Upper lobe of right lung (tissue), 1 donor: ENCODE data around the gene TAS1R2. TPM values are rescaled to one million over a fixed set of nuclear protein-coding genes. Genes with fewer than 3 reads are reported as not detected.
"Not testable (repeated sequence)": the region's sequence is repeated elsewhere in the genome, so short reads cannot be mapped to it uniquely, and the experiment has no call there.

Source experiments
- ATAC-seq: fragments of 200-7000 bp; cut with Tn5 transposase; one replicate; pipeline ENCODE4 v1.9.1; 2020; ENCODE audit warnings: mild to moderate bottlenecking, moderate library complexity
- DNase-seq: peaks from one replicate; pipeline ENCODE4 v3.0.0-alpha.2; 2020
- H3K27ac ChIP-seq: fragments of 200-600 bp; one replicate; pipeline ENCODE4 v1.8.0; 2022
- H3K27me3 ChIP-seq: fragments of 200-600 bp; one replicate; pipeline ENCODE4 v1.8.0; 2022; ENCODE audit warnings: mild to moderate bottlenecking
- H3K36me3 ChIP-seq: fragments of 200-600 bp; one replicate; pipeline ENCODE4 v1.8.0; 2022
- H3K4me1 ChIP-seq: fragments of 200-600 bp; one replicate; pipeline ENCODE4 v1.8.0; 2022
- H3K4me3 ChIP-seq: fragments of 200-600 bp; one replicate; pipeline ENCODE4 v1.8.0; 2022; ENCODE audit warnings: mild to moderate bottlenecking
- H3K9me3 ChIP-seq: fragments of 200-600 bp; one replicate; pipeline ENCODE4 v1.8.0; 2022
- CTCF ChIP-seq: fragments of 200-600 bp; IDR thresholded peaks from one replicate; pipeline ENCODE4 v1.8.0; 2022; ENCODE audit warnings: antibody characterized with exemption
- intact Hi-C: fragments of 100-400 bp; cut with DNase I; formaldehyde crosslinking; loops from one replicate; pipeline ENCODE4 v1.11.0; 2022
- total RNA-seq: library from RNA; stranded (reverse); fragmentation: NEBNext Ultra II Directional; extraction: Animal tissue kit (Norgen Biotek cat#: 25700); gene quantifications from one replicate; pipeline ENCODE4 v1.2.1, GENCODE V29; 2021
- donor health status: DM: no; HTN: yes; CAD: no; lungs with severe emphysema.

The TAS1R2 gene
- total RNA-seq, 1 donor from 2014 or later: not detected

DNA sequence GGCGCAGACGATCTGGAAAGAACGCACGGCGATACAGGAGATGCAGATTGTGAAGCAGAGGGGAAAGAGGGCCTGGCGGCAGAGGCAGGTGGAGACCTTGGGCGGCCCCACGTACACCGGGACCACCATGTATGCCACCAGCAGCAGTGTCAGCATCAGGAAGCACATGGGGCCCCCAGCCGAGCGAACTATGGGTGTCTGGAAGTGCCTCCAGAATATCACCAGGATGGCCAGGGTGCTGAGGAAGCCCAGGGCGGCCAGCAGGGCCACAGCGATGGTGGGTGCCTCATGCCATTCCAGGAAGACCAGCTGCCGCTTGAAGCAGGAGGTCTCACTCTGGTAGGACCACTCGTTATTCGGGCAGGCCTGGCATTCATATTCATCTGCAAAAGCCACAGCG lies 19.3 kb downstream of the TAS1R2 start:
- H3K4me3 ChIP-seq: no peak overlapping the region
- H3K36me3 ChIP-seq: no peaks in the 10 kb centered on the region
- DNase-seq: no peak
- intact Hi-C loops: no loop called here
- H3K27me3 ChIP-seq: peaks cover 7% of the 10 kb centered on the region
- H3K4me1 ChIP-seq: no peaks in the 10 kb centered on the region
- H3K27ac ChIP-seq: no peak overlapping the region
- no peak for TF ChIP-seq CTCF
- H3K9me3 ChIP-seq: no peaks in the 10 kb centered on the region
- no peak for ATAC-seq

- Histone ChIP-seq H3K4me1 (no peaks in the 10 kb centered on the region), H3K27me3 (peaks cover 7% of the 10 kb centered on the region), H3K9me3 (no peaks in the 10 kb centered on the region), H3K36me3 (no peaks in the 10 kb centered on the region), H3K27ac (no peak overlapping the region), H3K4me3 (no peak overlapping the region)
- ATAC-seq: no peak
- intact Hi-C loops: no loop called here
- no peak for TF ChIP-seq CTCF
- no peak for DNase-seq
Observed at GRCh38 chr1:18836654-18837053, 22.8 kb downstream of the TAS1R2 start.

DNA sequence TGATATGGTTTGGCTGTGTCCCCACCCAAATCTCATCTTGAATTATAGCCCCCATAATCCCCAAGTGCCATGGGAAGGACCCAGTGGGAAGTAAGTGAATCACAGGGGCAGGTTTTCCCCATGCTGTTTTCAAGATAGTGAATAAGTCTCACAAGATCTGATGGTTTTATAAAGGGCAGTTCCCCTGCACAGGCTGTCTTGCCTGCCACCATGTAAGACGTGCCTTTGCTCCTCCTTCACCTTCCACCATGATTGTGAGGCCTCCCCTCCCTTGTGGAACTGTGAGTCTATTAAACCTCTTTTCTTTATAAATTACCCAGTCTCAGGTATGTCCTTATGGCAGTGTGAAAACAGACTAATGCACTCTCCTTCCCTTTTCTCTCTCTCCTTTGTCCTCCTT lies 27.1 kb downstream of the TAS1R2 start:
- H3K4me3 ChIP-seq, ATAC-seq, H3K27ac ChIP-seq, H3K36me3 ChIP-seq, DNase-seq, H3K4me1 ChIP-seq, intact Hi-C loops, H3K27me3 ChIP-seq, H3K9me3 ChIP-seq: not testable (repeated sequence)

DNA sequence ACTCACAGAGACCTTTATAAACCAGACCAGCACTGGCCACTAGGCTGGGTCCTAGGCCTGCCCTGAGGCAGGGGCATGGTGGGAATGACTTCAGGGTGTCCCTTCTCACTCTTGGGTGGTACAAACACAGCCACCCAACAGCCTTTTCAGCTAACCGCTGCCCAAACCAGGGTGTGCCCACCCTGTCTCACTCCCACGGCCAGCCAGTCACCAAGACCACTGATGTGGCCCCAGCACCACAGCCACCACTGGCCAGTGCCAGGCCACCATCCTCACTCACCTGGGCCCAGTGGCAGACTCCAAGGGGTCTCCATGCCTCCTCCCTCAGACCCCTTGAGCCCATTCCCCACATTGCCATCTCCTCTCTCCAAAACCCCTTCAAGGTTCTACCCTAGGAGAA lies 27.8 kb downstream of the TAS1R2 start:
- no peaks in the 10 kb centered on the region for H3K9me3 ChIP-seq
- no peak overlapping the region for H3K4me3 ChIP-seq
- intact Hi-C loops: no loop called here
- H3K27ac ChIP-seq: no peak overlapping the region
- TF ChIP-seq CTCF: no peak
- H3K4me1 ChIP-seq: no peaks in the 10 kb centered on the region
- H3K36me3 ChIP-seq: no peaks in the 10 kb centered on the region
- ATAC-seq (no peak), DNase-seq (no peak)
- H3K27me3 ChIP-seq: no peaks in the 10 kb centered on the region

DNA sequence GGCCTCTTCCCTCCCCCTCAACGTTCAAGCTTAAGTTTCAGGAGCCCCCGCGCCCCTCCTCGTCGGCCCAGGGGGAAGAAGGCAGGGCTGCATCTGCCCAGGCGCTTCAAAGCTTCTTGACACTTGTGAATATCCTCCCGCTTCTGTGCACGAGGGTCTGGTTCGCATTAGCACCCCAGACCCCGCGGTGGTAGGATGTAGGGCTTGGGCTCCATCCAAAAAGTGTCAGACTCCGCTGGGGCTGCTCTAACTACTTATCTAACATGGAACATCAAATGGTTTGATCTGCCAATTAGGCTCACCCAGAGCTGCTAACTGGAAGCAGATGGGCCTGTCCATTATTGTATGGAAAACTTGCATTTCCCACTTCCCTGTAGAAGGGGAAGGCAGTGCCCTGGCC lies 28.9 kb downstream of the TAS1R2 start:
- no peak for ATAC-seq
- no peak overlapping the region for H3K4me3 ChIP-seq
- no peaks in the 10 kb centered on the region for H3K36me3 ChIP-seq
- no peaks in the 10 kb centered on the region for H3K27me3 ChIP-seq
- H3K4me1 ChIP-seq: no peaks in the 10 kb centered on the region
- no peak for DNase-seq
- TF ChIP-seq CTCF: no peak
- no peaks in the 10 kb centered on the region for H3K9me3 ChIP-seq
- intact Hi-C loops: no loop called here
- H3K27ac ChIP-seq: no peak overlapping the region

DNA sequence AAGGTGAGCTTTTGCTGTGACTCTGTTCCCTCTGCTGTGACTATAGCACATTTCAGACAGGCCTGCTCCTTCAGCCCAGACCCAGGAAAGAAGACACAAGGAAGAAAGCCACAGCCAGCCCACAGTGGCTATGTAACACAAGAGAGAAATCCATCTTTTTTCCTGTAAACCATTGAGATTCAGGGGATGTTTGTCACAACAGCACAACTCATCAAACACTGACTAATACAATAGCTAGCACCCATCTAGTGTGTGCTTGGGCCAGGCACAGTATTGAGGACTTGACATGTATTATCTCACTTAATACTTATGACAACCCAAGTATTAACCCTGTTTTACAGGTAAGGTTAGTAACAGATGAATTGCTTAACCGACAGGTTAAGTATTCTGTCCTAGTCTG lies 29.8 kb downstream of the TAS1R2 start:
- H3K4me3 ChIP-seq: no peak overlapping the region
- H3K9me3 ChIP-seq: no peaks in the 10 kb centered on the region
- intact Hi-C loops: no loop called here
- H3K4me1 ChIP-seq: no peaks in the 10 kb centered on the region
- H3K27ac ChIP-seq: no peak overlapping the region
- ATAC-seq (no peak), DNase-seq (no peak)
- no peaks in the 10 kb centered on the region for H3K36me3 ChIP-seq
- no peak for TF ChIP-seq CTCF
- H3K27me3 ChIP-seq: no peaks in the 10 kb centered on the region
